ENCODE results near the gene TMEM41B. TPM values are rescaled to one million over a fixed set of nuclear protein-coding genes. Genes with fewer than 3 reads are reported as not detected.
A peak's percentile ranks its signal among the peaks of the same experiment; 100 is the strongest.

Gene TMEM41B
- total RNA-seq, 1 donor from 2014 or later, result 18.9 TPM

GRCh38 chr11:9302448-9302847, 11.9 kb downstream of the TMEM41B start:
- H3K4me1 ChIP-seq, result no peaks in the 10 kb centered on the region
- TF ChIP-seq CTCF (IDR thresholded peaks at IDR 0.05) (no peak), POLR2AphosphoS5 (IDR thresholded peaks at IDR 0.05; ENCODE audit: insufficient read depth in 1 of 2, low read depth in 1 of 2) (no peak), POLR2A (IDR thresholded peaks at IDR 0.05) (no peak)
- no peak overlapping the region for H3K27ac ChIP-seq
- DNase-seq (ENCODE audit: extremely low spot score in 2 of 2), result no peak
- peaks cover 0 to 16% of the 10 kb centered on the region in 2 donors for H3K36me3 ChIP-seq
- no peaks in the 10 kb centered on the region for H3K27me3 ChIP-seq
- intact Hi-C loops (cut with DNase I), result no loop called here
- no peaks in the 10 kb centered on the region for H3K9me3 ChIP-seq
- no peak overlapping the region for H3K4me3 ChIP-seq

DNA sequence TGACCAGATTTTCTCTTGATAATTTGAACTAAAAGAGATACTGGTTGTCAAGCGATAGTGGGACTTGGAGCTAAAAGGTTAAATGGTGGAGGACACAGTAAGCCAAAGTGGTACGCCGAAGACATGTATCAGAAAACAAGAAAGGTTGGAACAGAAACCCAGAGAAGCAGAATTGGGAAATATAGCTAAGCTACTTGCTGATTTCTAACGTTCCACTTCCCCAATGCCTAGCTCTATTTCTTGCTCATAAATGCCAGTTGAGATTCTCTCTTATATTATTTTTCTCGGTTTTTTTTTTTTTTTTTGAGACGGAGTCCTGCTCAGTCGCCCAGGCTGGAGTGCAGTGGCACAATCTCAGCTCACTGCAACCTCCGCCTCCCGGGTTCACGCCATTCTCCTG, 12.7 kb downstream of the TMEM41B start:
- H3K4me3 ChIP-seq, result no peak overlapping the region
- H3K27me3 ChIP-seq, result no peaks in the 10 kb centered on the region
- H3K9me3 ChIP-seq, result no peaks in the 10 kb centered on the region
- H3K4me1 ChIP-seq, result no peaks in the 10 kb centered on the region
- TF ChIP-seq POLR2AphosphoS5 (IDR thresholded peaks at IDR 0.05; ENCODE audit: insufficient read depth in 1 of 2, low read depth in 1 of 2) (no peak), POLR2A (IDR thresholded peaks at IDR 0.05) (no peak), CTCF (IDR thresholded peaks at IDR 0.05) (no peak)
- DNase-seq (ENCODE audit: extremely low spot score in 2 of 2), result no peak
- peaks cover 0 to 21% of the 10 kb centered on the region in 2 donors for H3K36me3 ChIP-seq
- no peak overlapping the region for H3K27ac ChIP-seq
- intact Hi-C loops (cut with DNase I), result no loop called here

- Histone ChIP-seq H3K4me3 (no peak overlapping the region), H3K4me1 (no peaks in the 10 kb centered on the region), H3K36me3 (peaks cover 0 to 24% of the 10 kb centered on the region in 2 donors), H3K27me3 (no peaks in the 10 kb centered on the region), H3K9me3 (no peaks in the 10 kb centered on the region), H3K27ac (no peak overlapping the region)
- DNase-seq (ENCODE audit: extremely low spot score in 2 of 2), result no peak
- intact Hi-C loops (cut with DNase I), result no loop called here
- TF ChIP-seq POLR2AphosphoS5 (IDR thresholded peaks at IDR 0.05; ENCODE audit: insufficient read depth in 1 of 2, low read depth in 1 of 2) (no peak), CTCF (IDR thresholded peaks at IDR 0.05) (no peak), POLR2A (IDR thresholded peaks at IDR 0.05) (no peak)
These were observed 20.7 kb downstream of the TMEM41B start for GRCh38 chr11:9293646-9294045.

DNA sequence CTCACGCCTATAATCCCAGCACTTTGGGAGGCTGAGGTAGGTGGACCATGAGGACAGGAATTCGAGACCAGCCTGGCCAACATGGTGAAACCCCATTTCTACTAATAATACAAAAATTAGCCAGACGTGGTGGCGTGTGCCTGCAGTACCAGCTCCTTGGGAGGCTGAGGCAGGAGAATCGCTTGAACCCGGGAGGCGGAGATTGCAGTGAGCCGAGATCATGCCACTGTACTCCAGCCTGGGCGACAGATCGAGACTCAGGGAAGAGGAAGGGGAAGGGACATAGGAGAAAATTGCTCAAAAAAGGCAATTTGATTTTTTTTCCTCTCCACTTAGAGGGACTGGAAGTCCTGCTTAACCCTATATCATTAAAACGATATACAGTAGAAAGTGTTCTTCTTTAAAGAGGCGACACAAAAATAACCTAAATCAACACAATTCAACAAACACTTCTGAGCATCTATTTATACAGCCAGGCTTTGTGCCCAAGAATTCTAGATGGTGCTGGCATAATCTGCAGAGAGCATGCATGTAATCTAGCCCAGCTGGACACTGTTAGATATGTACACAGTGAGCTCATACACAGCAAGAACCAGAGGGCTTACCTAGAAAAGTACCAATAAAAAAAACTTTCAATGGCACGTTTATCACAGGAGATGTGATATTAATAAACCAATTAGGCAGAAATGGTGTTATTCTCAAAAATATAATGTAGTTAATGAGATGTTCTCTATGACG, 28.4 kb downstream of the TMEM41B start:
- no peak overlapping the region for H3K27ac ChIP-seq
- DNase-seq (ENCODE audit: extremely low spot score in 2 of 2), result peak in 1 of 2 donors; percentile 4
- H3K9me3 ChIP-seq, result no peaks in the 10 kb centered on the region
- no peaks in the 10 kb centered on the region for H3K4me1 ChIP-seq
- no peak for TF ChIP-seq POLR2A (IDR thresholded peaks at IDR 0.05)
- no peak for TF ChIP-seq POLR2AphosphoS5 (IDR thresholded peaks at IDR 0.05; ENCODE audit: insufficient read depth in 1 of 2, low read depth in 1 of 2)
- no peak for TF ChIP-seq CTCF (IDR thresholded peaks at IDR 0.05)
- no peak overlapping the region for H3K4me3 ChIP-seq
- intact Hi-C loops (cut with DNase I), result no loop called here
- H3K27me3 ChIP-seq, result no peaks in the 10 kb centered on the region
- peaks cover 0 to 10% of the 10 kb centered on the region in 2 donors for H3K36me3 ChIP-seq

DNA sequence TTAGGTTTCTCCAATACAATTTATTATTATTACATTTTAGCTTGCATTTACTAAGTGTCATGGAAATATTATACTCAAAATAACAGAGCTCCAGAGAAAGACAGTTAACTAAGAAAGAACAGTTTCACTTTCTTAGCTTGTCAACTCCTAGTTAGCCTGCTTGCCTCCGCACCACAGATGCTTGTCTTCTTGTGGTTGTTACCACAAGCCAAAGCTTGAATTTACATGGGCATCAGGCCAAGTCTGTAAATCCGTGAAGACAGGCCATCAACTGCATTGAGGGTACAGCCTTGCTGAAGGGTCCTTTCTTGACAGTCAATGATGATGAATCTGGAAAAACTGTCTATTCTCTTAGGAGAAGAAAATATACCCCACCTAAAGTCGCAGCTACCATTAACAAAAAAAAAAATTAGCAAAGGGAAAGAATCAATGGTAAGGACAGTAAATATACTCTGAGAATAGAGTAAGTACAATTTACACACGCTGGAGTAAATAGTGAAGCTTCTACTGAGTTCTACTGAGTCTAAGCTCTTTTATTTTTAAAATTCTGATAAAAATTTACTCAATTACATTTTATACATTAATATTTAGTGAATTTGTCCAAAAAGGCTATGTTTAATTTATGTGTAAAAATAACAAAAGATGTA, 33.6 kb downstream of the TMEM41B start:
- DNase-seq (ENCODE audit: extremely low spot score in 2 of 2), result peak; percentile 6 to 27
- no peaks in the 10 kb centered on the region for H3K27me3 ChIP-seq
- no peaks in the 10 kb centered on the region for H3K9me3 ChIP-seq
- TF ChIP-seq CTCF (IDR thresholded peaks at IDR 0.05), result no peak
- no peak for TF ChIP-seq POLR2A (IDR thresholded peaks at IDR 0.05)
- no peak for TF ChIP-seq POLR2AphosphoS5 (IDR thresholded peaks at IDR 0.05; ENCODE audit: insufficient read depth in 1 of 2, low read depth in 1 of 2)
- no peak overlapping the region for H3K4me3 ChIP-seq
- peaks cover 7% of the 10 kb centered on the region for H3K4me1 ChIP-seq
- intact Hi-C loops (cut with DNase I), result no loop called here
- no peak overlapping the region for H3K27ac ChIP-seq
- peaks cover 0 to 2% of the 10 kb centered on the region in 2 donors for H3K36me3 ChIP-seq
